ENCODE measurements around the gene FBXL13.
A peak's percentile ranks its signal among the peaks of the same experiment; 100 is the strongest.
"Not testable (repeated sequence)": the region's sequence is repeated elsewhere in the genome, so short reads cannot be mapped to it uniquely, and the experiment has no call there.

FBXL13 gene

GRCh38 chr7:102849538-102849937 lies 225.1 kb downstream of the FBXL13 start:
- no peak for DNase-seq (ENCODE audit: low read depth)

GRCh38 chr7:102849079-102849478 lies 225.5 kb downstream of the FBXL13 start:
- no peak for DNase-seq (ENCODE audit: low read depth)

- DNase-seq (ENCODE audit: low read depth), result no peak
These were observed 229.2 kb downstream of the FBXL13 start for GRCh38 chr7:102845346-102845745.

GRCh38 chr7:102843850-102844249 lies 230.7 kb downstream of the FBXL13 start:
- DNase-seq (ENCODE audit: low read depth), result no peak

GRCh38 chr7:102842284-102842683 lies 232.3 kb downstream of the FBXL13 start:
- DNase-seq (ENCODE audit: low read depth), result no peak

- DNase-seq (ENCODE audit: low read depth), result no peak
These were observed 233.3 kb downstream of the FBXL13 start for GRCh38 chr7:102841290-102841689.

- DNase-seq (ENCODE audit: low read depth), result no peak
These were observed 234.2 kb downstream of the FBXL13 start for GRCh38 chr7:102840404-102840803.

- not testable (repeated sequence) for DNase-seq (ENCODE audit: low read depth)
These were observed 236.0 kb downstream of the FBXL13 start for GRCh38 chr7:102838572-102839101.

- DNase-seq (ENCODE audit: low read depth), result no peak
These were observed 236.8 kb downstream of the FBXL13 start for GRCh38 chr7:102837802-102838201.

GRCh38 chr7:102836977-102837376 lies 237.6 kb downstream of the FBXL13 start:
- no peak for DNase-seq (ENCODE audit: low read depth)

- peak; percentile 77 for DNase-seq (ENCODE audit: low read depth)
These were observed 238.2 kb downstream of the FBXL13 start for GRCh38 chr7:102836191-102836919.

- DNase-seq (ENCODE audit: low read depth), result peak; percentile 68
These were observed 239.6 kb downstream of the FBXL13 start for GRCh38 chr7:102834999-102835398.

GRCh38 chr7:102834466-102834865 lies 240.1 kb downstream of the FBXL13 start:
- no peak for DNase-seq (ENCODE audit: low read depth)

- DNase-seq (ENCODE audit: low read depth), result no peak
These were observed 241.3 kb downstream of the FBXL13 start for GRCh38 chr7:102833343-102833742.

GRCh38 chr7:102832674-102833073 lies 241.9 kb downstream of the FBXL13 start:
- DNase-seq (ENCODE audit: low read depth), result no peak

GRCh38 chr7:102830197-102830596 lies 244.4 kb downstream of the FBXL13 start:
- no peak for DNase-seq (ENCODE audit: low read depth)

GRCh38 chr7:102829075-102829474 lies 245.5 kb downstream of the FBXL13 start:
- no peak for DNase-seq (ENCODE audit: low read depth)

GRCh38 chr7:102828286-102828685 lies 246.3 kb downstream of the FBXL13 start:
- DNase-seq (ENCODE audit: low read depth), result no peak

- no peak for DNase-seq (ENCODE audit: low read depth)
These were observed 251.0 kb downstream of the FBXL13 start for GRCh38 chr7:102823390-102824119.

- no peak for DNase-seq (ENCODE audit: low read depth)
These were observed 252.4 kb downstream of the FBXL13 start for GRCh38 chr7:102821994-102822747.

- DNase-seq (ENCODE audit: low read depth), result no peak
These were observed 255.4 kb downstream of the FBXL13 start for GRCh38 chr7:102819151-102819550.

Data from HS-5 (cell line).